ENCODE data around the gene GPR158. TPM values are rescaled to one million over a fixed set of nuclear protein-coding genes. Genes with fewer than 3 reads are reported as not detected.

The GPR158 gene
- total RNA-seq, 1 experiment from 2014 or later = 0.24 TPM

GRCh38 chr10:25536027-25536426, 361.2 kb downstream of the GPR158 start:
- no peak overlapping the region for H2BK120ac ChIP-seq (ENCODE audit: low read depth, low read length, poor library complexity, severe bottlenecking)
- H3K4ac ChIP-seq (ENCODE audit: low read depth, low read length) = no peak overlapping the region
- H3K27ac ChIP-seq (ENCODE audit: insufficient read length, low read depth, low read length) = no peak overlapping the region
- no peak overlapping the region for H3K56ac ChIP-seq (ENCODE audit: insufficient read length, low read depth, low read length)
- H2AK5ac ChIP-seq (ENCODE audit: insufficient read length, low read length) = no peak overlapping the region
- no peak overlapping the region for H3T11ph ChIP-seq (ENCODE audit: low read length)
- H3K9ac ChIP-seq (ENCODE audit: extremely low read depth, insufficient read length, low read length) = no peak overlapping the region
- H3K23me2 ChIP-seq (ENCODE audit: insufficient read length, low read depth, low read length, poor library complexity, severe bottlenecking) = no peaks in the 10 kb centered on the region
- no peak overlapping the region for H4K91ac ChIP-seq (ENCODE audit: insufficient read length, low read depth, low read length)
- H2BK15ac ChIP-seq (ENCODE audit: low read depth, low read length) = no peak overlapping the region
- H3K79me2 ChIP-seq (ENCODE audit: insufficient read depth, low read length) = no peaks in the 10 kb centered on the region
- no peak for DNase-seq
- H3K23ac ChIP-seq (ENCODE audit: insufficient read length, low read depth, low read length) = no peak overlapping the region
- Mint-ChIP-seq H3K4me1 (no peaks in the 10 kb centered on the region; a peak in 1 of 4 replicates), H3K27ac (no peak overlapping the region), H3K9me3 (no peaks in the 10 kb centered on the region), H3K4me3 (no peak overlapping the region), H3K36me3 (ENCODE audit: insufficient read depth in 1 of 3, low read depth in 3 of 3) (no peaks in the 10 kb centered on the region), H3K27me3 (ENCODE audit: low read depth) (no peaks in the 10 kb centered on the region)
- no peak overlapping the region for H4K5ac ChIP-seq (ENCODE audit: insufficient read length, low read depth, low read length)
- no peak overlapping the region for H4K8ac ChIP-seq (replicated peaks; ENCODE audit: insufficient read length, low read depth, low read length)
- TF ChIP-seq CTCF (conservative IDR thresholded peaks at IDR 0.05) = no peak
- H4K20me1 ChIP-seq (ENCODE audit: control insufficient read depth, insufficient read depth, insufficient read length) = no peaks in the 10 kb centered on the region
- no peaks in the 10 kb centered on the region for H3K9me3 ChIP-seq (ENCODE audit: control insufficient read depth, low read depth, low read length)
- no peaks in the 10 kb centered on the region for H3K79me1 ChIP-seq (ENCODE audit: insufficient read depth, low read depth, low read length, poor library complexity, severe bottlenecking)
- H2BK12ac ChIP-seq (ENCODE audit: insufficient read length, low read depth, low read length) = no peak overlapping the region
- H3K27me3 ChIP-seq (ENCODE audit: insufficient read depth, low read length) = no peaks in the 10 kb centered on the region
- H3K4me2 ChIP-seq (ENCODE audit: insufficient read depth, insufficient read length, low read length) = no peak overlapping the region
- H3K14ac ChIP-seq (ENCODE audit: insufficient read depth, low read length) = no peak overlapping the region
- H2AFZ ChIP-seq (ENCODE audit: low read length) = no peak overlapping the region
- no peaks in the 10 kb centered on the region for H3K4me1 ChIP-seq (ENCODE audit: insufficient read depth, low read length)
- H2BK20ac ChIP-seq (ENCODE audit: low read depth, low read length, poor library complexity, severe bottlenecking) = no peak overlapping the region
- H3K18ac ChIP-seq (ENCODE audit: insufficient read length, low read depth, low read length) = no peak overlapping the region
- no peak overlapping the region for H2BK5ac ChIP-seq (ENCODE audit: insufficient read length, low read length)
